HEK293 (cell line): ENCODE measurements around the gene ZNF775.

Experiments
- GLIS1 ChIP-seq: fragments of 450-650 bp; formaldehyde crosslinking; IDR thresholded peaks from 2 replicates; pipeline ENCODE4 v1.5.1; 2016; ENCODE audit warnings: missing biosample characterization, missing genetic modification characterization
- REPIN1 ChIP-seq: fragments of 450-650 bp; formaldehyde crosslinking; IDR thresholded peaks from 2 replicates; pipeline ENCODE4 v1.5.1; 2017; ENCODE audit warnings: missing biosample characterization, missing genetic modification characterization, low read depth
- TCF7L2 ChIP-seq: IDR thresholded peaks from 2 replicates; pipeline ENCODE4 v1.6.1; 2011; ENCODE audit warnings: low read depth, mild to moderate bottlenecking, inconsistent platforms, low read length, moderate library complexity, borderline replicate concordance
- YY2 ChIP-seq: fragments of 450-650 bp; formaldehyde crosslinking; IDR thresholded peaks from 2 replicates; pipeline ENCODE4 v1.5.1; 2016; ENCODE audit warnings: missing biosample characterization, missing genetic modification characterization
- ZBTB8A ChIP-seq: fragments of 450-650 bp; formaldehyde crosslinking; IDR thresholded peaks from 2 replicates; pipeline ENCODE4 v1.5.1; 2016; ENCODE audit warnings: missing biosample characterization, missing genetic modification characterization
- ZNF221 ChIP-seq: fragments of 450-650 bp; formaldehyde crosslinking; IDR thresholded peaks from 2 replicates; pipeline ENCODE4 v1.5.1; 2017; ENCODE audit warnings: missing biosample characterization, missing genetic modification characterization, borderline replicate concordance
- ZNF311 ChIP-seq: fragments of 450-650 bp; formaldehyde crosslinking; IDR thresholded peaks from 2 replicates; pipeline ENCODE4 v1.5.1; 2017; ENCODE audit warnings: missing biosample characterization, missing genetic modification characterization, borderline replicate concordance
- ZNF37A ChIP-seq: fragments of 450-650 bp; IDR thresholded peaks from 2 replicates; pipeline ENCODE4 v1.5.1; 2018; ENCODE audit warnings: missing biosample characterization, missing genetic modification characterization
- ZNF473 ChIP-seq: fragments of 450-650 bp; formaldehyde crosslinking; IDR thresholded peaks from 2 replicates; pipeline ENCODE4 v1.5.1; 2017; ENCODE audit warnings: missing biosample characterization, missing genetic modification characterization
- ZNF501 ChIP-seq: fragments of 450-650 bp; formaldehyde crosslinking; IDR thresholded peaks from 2 replicates; pipeline ENCODE4 v1.5.1; 2016; ENCODE audit warnings: missing biosample characterization, missing genetic modification characterization
- ZNF558 ChIP-seq: fragments of 450-650 bp; formaldehyde crosslinking; IDR thresholded peaks from 2 replicates; pipeline ENCODE4 v1.5.1; 2016; ENCODE audit warnings: missing biosample characterization, missing genetic modification characterization
- ZNF600 ChIP-seq: fragments of 450-650 bp; formaldehyde crosslinking; IDR thresholded peaks from 2 replicates; pipeline ENCODE4 v1.5.1; 2016; ENCODE audit warnings: missing biosample characterization, missing genetic modification characterization
- ZNF792 ChIP-seq: fragments of 450-650 bp; formaldehyde crosslinking; IDR thresholded peaks from 2 replicates; pipeline ENCODE4 v1.5.1; 2016; ENCODE audit warnings: missing biosample characterization, missing genetic modification characterization
- ZXDB ChIP-seq: fragments of 450-650 bp; formaldehyde crosslinking; IDR thresholded peaks from 2 replicates; pipeline ENCODE4 v1.5.1; 2016; ENCODE audit warnings: missing biosample characterization, missing genetic modification characterization
- TF ChIP-seq, protein P1 (sequence below): fragments of 450-650 bp; formaldehyde crosslinking; IDR thresholded peaks from 2 replicates; pipeline ENCODE4 v1.5.1; 2017; ENCODE audit warnings: missing biosample characterization, missing genetic modification characterization
- TF ChIP-seq, protein P2 (sequence below): fragments of 450-650 bp; formaldehyde crosslinking; IDR thresholded peaks from 2 replicates; pipeline ENCODE4 v1.5.1; 2016; ENCODE audit warnings: missing biosample characterization, missing genetic modification characterization, borderline replicate concordance
- TF ChIP-seq, protein P3 (sequence below): fragments of 450-650 bp; formaldehyde crosslinking; IDR thresholded peaks from 2 replicates; pipeline ENCODE4 v1.5.1; 2016; ENCODE audit warnings: missing biosample characterization, missing genetic modification characterization
- TF ChIP-seq, protein P4 (sequence below): fragments of 450-650 bp; formaldehyde crosslinking; IDR thresholded peaks from 2 replicates; pipeline ENCODE4 v1.5.1; 2016; ENCODE audit warnings: missing biosample characterization, missing genetic modification characterization
- TF ChIP-seq, protein P5 (sequence below): IDR thresholded peaks from 2 replicates; pipeline ENCODE4 v1.6.1; 2011; ENCODE audit warnings: mild to moderate bottlenecking, low read depth, low read length, borderline replicate concordance
- TF ChIP-seq, protein P6 (sequence below): fragments of 450-650 bp; formaldehyde crosslinking; IDR thresholded peaks from 2 replicates; pipeline ENCODE4 v1.5.1; 2016; ENCODE audit warnings: missing biosample characterization, missing genetic modification characterization
- TF ChIP-seq, protein P7 (sequence below): fragments of 450-650 bp; formaldehyde crosslinking; IDR thresholded peaks from 2 replicates; pipeline ENCODE4 v1.5.1; 2016; ENCODE audit warnings: missing biosample characterization, missing genetic modification characterization, borderline replicate concordance
- TF ChIP-seq, protein P8 (sequence below): fragments of 450-650 bp; formaldehyde crosslinking; IDR thresholded peaks from 2 replicates; pipeline ENCODE4 v1.5.1; 2017; ENCODE audit warnings: missing biosample characterization, missing genetic modification characterization
- TF ChIP-seq, protein P9 (sequence below): fragments of 450-650 bp; formaldehyde crosslinking; IDR thresholded peaks from 2 replicates; pipeline ENCODE4; 2016; ENCODE audit warnings: missing biosample characterization, missing genetic modification characterization

ZNF775 gene

DNA sequence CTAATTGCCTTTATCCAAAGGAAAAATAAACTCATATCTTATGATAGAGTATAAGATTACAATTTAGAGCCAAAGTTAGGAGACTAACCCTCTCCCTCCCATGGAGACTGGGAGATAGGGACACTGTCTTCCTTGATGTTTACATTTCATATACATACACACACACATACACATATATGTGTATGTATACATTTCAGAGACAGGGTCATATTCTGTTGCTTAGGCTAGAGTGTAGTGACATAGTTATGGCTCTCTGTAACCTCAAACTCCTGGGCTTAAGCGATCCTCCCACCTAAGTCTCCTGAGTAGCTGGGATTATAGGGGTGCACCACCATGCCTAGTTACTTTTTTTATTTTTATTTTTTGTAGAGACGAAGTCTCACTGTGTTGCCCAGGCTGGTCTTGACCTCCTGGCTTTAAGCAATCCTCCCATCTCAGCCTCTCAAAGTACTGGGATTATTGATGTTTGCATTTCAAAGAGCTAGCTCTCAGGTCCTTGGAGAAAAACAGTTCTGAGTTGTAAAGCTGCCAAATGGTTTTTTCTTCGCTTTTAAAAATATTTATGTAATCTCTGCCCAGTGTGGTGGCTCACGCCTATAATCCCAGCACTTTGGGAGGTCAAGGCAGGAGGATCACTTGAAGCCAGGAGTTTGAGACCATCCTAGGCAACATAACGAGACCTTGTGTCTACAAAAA is 18.6 kb upstream of the ZNF775 start (continued):
- no peak for TF ChIP-seq ZNF221 (tag by site-specific recombination)
- TF ChIP-seq TCF7L2, result no peak
- no peak for TF ChIP-seq ZNF558
- TF ChIP-seq, protein P1, sequence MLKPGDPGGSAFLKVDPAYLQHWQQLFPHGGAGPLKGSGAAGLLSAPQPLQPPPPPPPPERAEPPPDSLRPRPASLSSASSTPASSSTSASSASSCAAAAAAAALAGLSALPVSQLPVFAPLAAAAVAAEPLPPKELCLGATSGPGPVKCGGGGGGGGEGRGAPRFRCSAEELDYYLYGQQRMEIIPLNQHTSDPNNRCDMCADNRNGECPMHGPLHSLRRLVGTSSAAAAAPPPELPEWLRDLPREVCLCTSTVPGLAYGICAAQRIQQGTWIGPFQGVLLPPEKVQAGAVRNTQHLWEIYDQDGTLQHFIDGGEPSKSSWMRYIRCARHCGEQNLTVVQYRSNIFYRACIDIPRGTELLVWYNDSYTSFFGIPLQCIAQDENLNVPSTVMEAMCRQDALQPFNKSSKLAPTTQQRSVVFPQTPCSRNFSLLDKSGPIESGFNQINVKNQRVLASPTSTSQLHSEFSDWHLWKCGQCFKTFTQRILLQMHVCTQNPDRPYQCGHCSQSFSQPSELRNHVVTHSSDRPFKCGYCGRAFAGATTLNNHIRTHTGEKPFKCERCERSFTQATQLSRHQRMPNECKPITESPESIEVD (tag by site-specific recombination), result peak; percentile 54
- peak; percentile 56 for TF ChIP-seq GLIS1 (tag by site-specific recombination)
- no peak for TF ChIP-seq ZNF37A
- TF ChIP-seq ZNF501 (tag by site-specific recombination), result no peak
- no peak for TF ChIP-seq REPIN1 (tag by site-specific recombination)
- TF ChIP-seq, protein P2, sequence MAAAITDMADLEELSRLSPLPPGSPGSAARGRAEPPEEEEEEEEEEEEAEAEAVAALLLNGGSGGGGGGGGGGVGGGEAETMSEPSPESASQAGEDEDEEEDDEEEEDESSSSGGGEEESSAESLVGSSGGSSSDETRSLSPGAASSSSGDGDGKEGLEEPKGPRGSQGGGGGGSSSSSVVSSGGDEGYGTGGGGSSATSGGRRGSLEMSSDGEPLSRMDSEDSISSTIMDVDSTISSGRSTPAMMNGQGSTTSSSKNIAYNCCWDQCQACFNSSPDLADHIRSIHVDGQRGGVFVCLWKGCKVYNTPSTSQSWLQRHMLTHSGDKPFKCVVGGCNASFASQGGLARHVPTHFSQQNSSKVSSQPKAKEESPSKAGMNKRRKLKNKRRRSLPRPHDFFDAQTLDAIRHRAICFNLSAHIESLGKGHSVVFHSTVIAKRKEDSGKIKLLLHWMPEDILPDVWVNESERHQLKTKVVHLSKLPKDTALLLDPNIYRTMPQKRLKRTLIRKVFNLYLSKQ (tag by site-specific recombination), result no peak
- no peak for TF ChIP-seq ZNF473 (tag by site-specific recombination)
- TF ChIP-seq, protein P3, sequence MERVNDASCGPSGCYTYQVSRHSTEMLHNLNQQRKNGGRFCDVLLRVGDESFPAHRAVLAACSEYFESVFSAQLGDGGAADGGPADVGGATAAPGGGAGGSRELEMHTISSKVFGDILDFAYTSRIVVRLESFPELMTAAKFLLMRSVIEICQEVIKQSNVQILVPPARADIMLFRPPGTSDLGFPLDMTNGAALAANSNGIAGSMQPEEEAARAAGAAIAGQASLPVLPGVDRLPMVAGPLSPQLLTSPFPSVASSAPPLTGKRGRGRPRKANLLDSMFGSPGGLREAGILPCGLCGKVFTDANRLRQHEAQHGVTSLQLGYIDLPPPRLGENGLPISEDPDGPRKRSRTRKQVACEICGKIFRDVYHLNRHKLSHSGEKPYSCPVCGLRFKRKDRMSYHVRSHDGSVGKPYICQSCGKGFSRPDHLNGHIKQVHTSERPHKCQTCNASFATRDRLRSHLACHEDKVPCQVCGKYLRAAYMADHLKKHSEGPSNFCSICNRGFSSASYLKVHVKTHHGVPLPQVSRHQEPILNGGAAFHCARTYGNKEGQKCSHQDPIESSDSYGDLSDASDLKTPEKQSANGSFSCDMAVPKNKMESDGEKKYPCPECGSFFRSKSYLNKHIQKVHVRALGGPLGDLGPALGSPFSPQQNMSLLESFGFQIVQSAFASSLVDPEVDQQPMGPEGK, result peak; percentile 0; the same call in 1 of the 2 replicates
- no peak for TF ChIP-seq ZNF792 (tag by site-specific recombination)
- TF ChIP-seq, protein P4, sequence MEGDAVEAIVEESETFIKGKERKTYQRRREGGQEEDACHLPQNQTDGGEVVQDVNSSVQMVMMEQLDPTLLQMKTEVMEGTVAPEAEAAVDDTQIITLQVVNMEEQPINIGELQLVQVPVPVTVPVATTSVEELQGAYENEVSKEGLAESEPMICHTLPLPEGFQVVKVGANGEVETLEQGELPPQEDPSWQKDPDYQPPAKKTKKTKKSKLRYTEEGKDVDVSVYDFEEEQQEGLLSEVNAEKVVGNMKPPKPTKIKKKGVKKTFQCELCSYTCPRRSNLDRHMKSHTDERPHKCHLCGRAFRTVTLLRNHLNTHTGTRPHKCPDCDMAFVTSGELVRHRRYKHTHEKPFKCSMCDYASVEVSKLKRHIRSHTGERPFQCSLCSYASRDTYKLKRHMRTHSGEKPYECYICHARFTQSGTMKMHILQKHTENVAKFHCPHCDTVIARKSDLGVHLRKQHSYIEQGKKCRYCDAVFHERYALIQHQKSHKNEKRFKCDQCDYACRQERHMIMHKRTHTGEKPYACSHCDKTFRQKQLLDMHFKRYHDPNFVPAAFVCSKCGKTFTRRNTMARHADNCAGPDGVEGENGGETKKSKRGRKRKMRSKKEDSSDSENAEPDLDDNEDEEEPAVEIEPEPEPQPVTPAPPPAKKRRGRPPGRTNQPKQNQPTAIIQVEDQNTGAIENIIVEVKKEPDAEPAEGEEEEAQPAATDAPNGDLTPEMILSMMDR (tag by site-specific recombination), result no peak
- TF ChIP-seq ZXDB (tag by site-specific recombination), result 0 out of 2 replicates have a peak, but pooled peaks have one; percentile 4
- TF ChIP-seq ZBTB8A (tag by site-specific recombination), result no peak
- TF ChIP-seq, protein P5, sequence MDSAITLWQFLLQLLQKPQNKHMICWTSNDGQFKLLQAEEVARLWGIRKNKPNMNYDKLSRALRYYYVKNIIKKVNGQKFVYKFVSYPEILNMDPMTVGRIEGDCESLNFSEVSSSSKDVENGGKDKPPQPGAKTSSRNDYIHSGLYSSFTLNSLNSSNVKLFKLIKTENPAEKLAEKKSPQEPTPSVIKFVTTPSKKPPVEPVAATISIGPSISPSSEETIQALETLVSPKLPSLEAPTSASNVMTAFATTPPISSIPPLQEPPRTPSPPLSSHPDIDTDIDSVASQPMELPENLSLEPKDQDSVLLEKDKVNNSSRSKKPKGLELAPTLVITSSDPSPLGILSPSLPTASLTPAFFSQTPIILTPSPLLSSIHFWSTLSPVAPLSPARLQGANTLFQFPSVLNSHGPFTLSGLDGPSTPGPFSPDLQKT, result no peak
- TF ChIP-seq ZNF600 (tag by site-specific recombination), result no peak
- TF ChIP-seq, protein P6, sequence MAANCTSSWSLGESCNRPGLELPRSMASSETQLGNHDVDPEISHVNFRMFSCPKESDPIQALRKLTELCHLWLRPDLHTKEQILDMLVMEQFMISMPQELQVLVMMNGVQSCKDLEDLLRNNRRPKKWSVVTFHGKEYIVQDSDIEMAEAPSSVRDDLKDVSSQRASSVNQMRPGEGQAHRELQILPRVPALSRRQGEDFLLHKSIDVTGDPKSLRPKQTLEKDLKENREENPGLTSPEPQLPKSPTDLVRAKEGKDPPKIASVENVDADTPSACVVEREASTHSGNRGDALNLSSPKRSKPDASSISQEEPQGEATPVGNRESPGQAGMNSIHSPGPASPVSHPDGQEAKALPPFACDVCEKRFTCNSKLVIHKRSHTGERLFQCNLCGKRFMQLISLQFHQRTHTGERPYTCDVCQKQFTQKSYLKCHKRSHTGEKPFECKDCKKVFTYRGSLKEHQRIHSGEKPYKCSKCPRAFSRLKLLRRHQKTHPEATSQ (tag by site-specific recombination), result no peak
- no peak for TF ChIP-seq YY2 (tag by site-specific recombination)
- TF ChIP-seq, protein P7, sequence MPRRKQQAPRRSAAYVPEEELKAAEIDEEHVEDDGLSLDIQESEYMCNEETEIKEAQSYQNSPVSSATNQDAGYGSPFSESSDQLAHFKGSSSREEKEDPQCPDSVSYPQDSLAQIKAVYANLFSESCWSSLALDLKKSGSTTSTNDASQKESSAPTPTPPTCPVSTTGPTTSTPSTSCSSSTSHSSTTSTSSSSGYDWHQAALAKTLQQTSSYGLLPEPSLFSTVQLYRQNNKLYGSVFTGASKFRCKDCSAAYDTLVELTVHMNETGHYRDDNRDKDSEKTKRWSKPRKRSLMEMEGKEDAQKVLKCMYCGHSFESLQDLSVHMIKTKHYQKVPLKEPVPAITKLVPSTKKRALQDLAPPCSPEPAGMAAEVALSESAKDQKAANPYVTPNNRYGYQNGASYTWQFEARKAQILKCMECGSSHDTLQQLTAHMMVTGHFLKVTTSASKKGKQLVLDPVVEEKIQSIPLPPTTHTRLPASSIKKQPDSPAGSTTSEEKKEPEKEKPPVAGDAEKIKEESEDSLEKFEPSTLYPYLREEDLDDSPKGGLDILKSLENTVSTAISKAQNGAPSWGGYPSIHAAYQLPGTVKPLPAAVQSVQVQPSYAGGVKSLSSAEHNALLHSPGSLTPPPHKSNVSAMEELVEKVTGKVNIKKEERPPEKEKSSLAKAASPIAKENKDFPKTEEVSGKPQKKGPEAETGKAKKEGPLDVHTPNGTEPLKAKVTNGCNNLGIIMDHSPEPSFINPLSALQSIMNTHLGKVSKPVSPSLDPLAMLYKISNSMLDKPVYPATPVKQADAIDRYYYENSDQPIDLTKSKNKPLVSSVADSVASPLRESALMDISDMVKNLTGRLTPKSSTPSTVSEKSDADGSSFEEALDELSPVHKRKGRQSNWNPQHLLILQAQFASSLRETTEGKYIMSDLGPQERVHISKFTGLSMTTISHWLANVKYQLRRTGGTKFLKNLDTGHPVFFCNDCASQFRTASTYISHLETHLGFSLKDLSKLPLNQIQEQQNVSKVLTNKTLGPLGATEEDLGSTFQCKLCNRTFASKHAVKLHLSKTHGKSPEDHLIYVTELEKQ (tag by site-specific recombination), result no peak
- TF ChIP-seq, protein P8, sequence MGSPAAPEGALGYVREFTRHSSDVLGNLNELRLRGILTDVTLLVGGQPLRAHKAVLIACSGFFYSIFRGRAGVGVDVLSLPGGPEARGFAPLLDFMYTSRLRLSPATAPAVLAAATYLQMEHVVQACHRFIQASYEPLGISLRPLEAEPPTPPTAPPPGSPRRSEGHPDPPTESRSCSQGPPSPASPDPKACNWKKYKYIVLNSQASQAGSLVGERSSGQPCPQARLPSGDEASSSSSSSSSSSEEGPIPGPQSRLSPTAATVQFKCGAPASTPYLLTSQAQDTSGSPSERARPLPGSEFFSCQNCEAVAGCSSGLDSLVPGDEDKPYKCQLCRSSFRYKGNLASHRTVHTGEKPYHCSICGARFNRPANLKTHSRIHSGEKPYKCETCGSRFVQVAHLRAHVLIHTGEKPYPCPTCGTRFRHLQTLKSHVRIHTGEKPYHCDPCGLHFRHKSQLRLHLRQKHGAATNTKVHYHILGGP (tag by site-specific recombination), result no peak
- TF ChIP-seq, protein P9, sequence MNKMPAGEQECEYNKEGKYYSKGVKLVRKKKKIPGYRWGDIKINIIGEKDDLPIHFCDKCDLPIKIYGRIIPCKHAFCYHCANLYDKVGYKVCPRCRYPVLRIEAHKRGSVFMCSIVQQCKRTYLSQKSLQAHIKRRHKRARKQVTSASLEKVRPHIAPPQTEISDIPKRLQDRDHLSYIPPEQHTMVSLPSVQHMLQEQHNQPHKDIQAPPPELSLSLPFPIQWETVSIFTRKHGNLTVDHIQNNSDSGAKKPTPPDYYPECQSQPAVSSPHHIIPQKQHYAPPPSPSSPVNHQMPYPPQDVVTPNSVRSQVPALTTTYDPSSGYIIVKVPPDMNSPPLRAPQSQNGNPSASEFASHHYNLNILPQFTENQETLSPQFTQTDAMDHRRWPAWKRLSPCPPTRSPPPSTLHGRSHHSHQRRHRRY (tag by site-specific recombination), result no peak
- TF ChIP-seq ZNF311 (tag by site-specific recombination), result no peak
